HL-60/S4 treated with retinoic acid at 250 ng/mL for 4 days and 3 days (cell line): ENCODE data around the gene EDDM3A.
"Not testable (repeated sequence)": the region's sequence is repeated elsewhere in the genome, so short reads cannot be mapped to it uniquely, and the experiment has no call there.

Experiments used
- in situ Hi-C: fragments of 300-500 bp; cut with MboI; formaldehyde crosslinking; loops from 2 replicates; pipeline ENCODE4 v1.7.0; 2022; ENCODE audit warnings: low sequenced_read_pairs

The EDDM3A gene

GRCh38 chr14:20745571-20746358 is at the start of gene EDDM3A:
Gene EDDM3A (plus strand): TSS chr14:20745887. CDS start chr14:20747581, 1,694 bp downstream.
- in situ Hi-C loops: no loop called here

GRCh38 chr14:20696764-20697163 is 48.9 kb upstream of the EDDM3A start:
- in situ Hi-C loops: no loop called here

GRCh38 chr14:20697273-20698017 is 48.2 kb upstream of the EDDM3A start:
- in situ Hi-C loops: no loop called here

- in situ Hi-C loops: no loop called here
Measured at GRCh38 chr14:20698018-20698329, 47.7 kb upstream of the EDDM3A start.

- in situ Hi-C loops: no loop called here
Measured at GRCh38 chr14:20698934-20699333, 46.8 kb upstream of the EDDM3A start.

GRCh38 chr14:20699931-20700330 is 45.8 kb upstream of the EDDM3A start:
- in situ Hi-C loops: loop anchor here (10.0 kb wide), 2 partner anchors 155 to 275 kb away; no protein-coding TSS in a partner anchor

GRCh38 chr14:20700965-20701364 is 44.7 kb upstream of the EDDM3A start:
- in situ Hi-C loops: loop anchor here (10.0 kb wide), 2 partner anchors 154 to 274 kb away; no protein-coding TSS in a partner anchor

- in situ Hi-C loops: loop anchor here (10.0 kb wide), 2 partner anchors 148 to 268 kb away; no protein-coding TSS in a partner anchor
Measured at GRCh38 chr14:20706657-20707355, 38.9 kb upstream of the EDDM3A start.

- in situ Hi-C loops: loop anchor here (10.0 kb wide), 2 partner anchors 147 to 267 kb away; no protein-coding TSS in a partner anchor
Measured at GRCh38 chr14:20707622-20708021, 38.1 kb upstream of the EDDM3A start.

- in situ Hi-C loops: no loop called here
Measured at GRCh38 chr14:20711261-20711660, 34.4 kb upstream of the EDDM3A start.

GRCh38 chr14:20711685-20712084 is 34.0 kb upstream of the EDDM3A start:
- in situ Hi-C loops: no loop called here

- in situ Hi-C loops: no loop called here
Measured at GRCh38 chr14:20712904-20713303, 32.8 kb upstream of the EDDM3A start.

GRCh38 chr14:20714593-20715250 is 31.0 kb upstream of the EDDM3A start:
- in situ Hi-C loops: no loop called here

GRCh38 chr14:20719777-20720176 is 25.9 kb upstream of the EDDM3A start:
- in situ Hi-C loops: no loop called here

- in situ Hi-C loops: no loop called here
Measured at GRCh38 chr14:20720741-20721140, 24.9 kb upstream of the EDDM3A start.

- in situ Hi-C loops: no loop called here
Measured at GRCh38 chr14:20722016-20722415, 23.7 kb upstream of the EDDM3A start.

GRCh38 chr14:20723488-20723887 is 22.2 kb upstream of the EDDM3A start:
- in situ Hi-C loops: no loop called here

GRCh38 chr14:20726121-20726520 is 19.6 kb upstream of the EDDM3A start:
- in situ Hi-C loops: not testable (repeated sequence)

GRCh38 chr14:20726531-20726930 is 19.2 kb upstream of the EDDM3A start:
- in situ Hi-C loops: no loop called here

- in situ Hi-C loops: no loop called here
Measured at GRCh38 chr14:20730891-20731290, 14.8 kb upstream of the EDDM3A start.

GRCh38 chr14:20732477-20732876 is 13.2 kb upstream of the EDDM3A start:
- in situ Hi-C loops: no loop called here
